Fibroblast of villous mesenchyme (primary cell): ENCODE results near the gene ADGRL2. TPM values are rescaled to one million over a fixed set of nuclear protein-coding genes. Genes with fewer than 3 reads are reported as not detected.

ENCODE experiments used
- DNase-seq: peaks from one replicate; pipeline ENCODE4 v3.0.0-alpha.2; 2010; ENCODE audit warnings: low read depth
- H3K4me3 ChIP-seq: 2 replicates; pipeline ENCODE4 v1.5.1; 2011; ENCODE audit warnings: low read depth, mild to moderate bottlenecking, low read length
- total RNA-seq: library from RNA; depleted of rRNA; stranded (reverse); fragments of >200 nt; gene quantifications from 2 replicates; pipeline ENCODE4 v1.2.3, GENCODE V29; 2012
- TF ChIP-seq, protein P1 (sequence below): IDR thresholded peaks from 2 replicates; pipeline ENCODE4 v1.5.1; 2012; ENCODE audit warnings: low read depth, mild to moderate bottlenecking, low read length; ENCODE audit not compliant: insufficient read depth

Gene ADGRL2
- total RNA-seq, 1 donor = 15.1 TPM

- DNase-seq = no peak
- no peak overlapping the region for H3K4me3 ChIP-seq
- TF ChIP-seq, protein P1, sequence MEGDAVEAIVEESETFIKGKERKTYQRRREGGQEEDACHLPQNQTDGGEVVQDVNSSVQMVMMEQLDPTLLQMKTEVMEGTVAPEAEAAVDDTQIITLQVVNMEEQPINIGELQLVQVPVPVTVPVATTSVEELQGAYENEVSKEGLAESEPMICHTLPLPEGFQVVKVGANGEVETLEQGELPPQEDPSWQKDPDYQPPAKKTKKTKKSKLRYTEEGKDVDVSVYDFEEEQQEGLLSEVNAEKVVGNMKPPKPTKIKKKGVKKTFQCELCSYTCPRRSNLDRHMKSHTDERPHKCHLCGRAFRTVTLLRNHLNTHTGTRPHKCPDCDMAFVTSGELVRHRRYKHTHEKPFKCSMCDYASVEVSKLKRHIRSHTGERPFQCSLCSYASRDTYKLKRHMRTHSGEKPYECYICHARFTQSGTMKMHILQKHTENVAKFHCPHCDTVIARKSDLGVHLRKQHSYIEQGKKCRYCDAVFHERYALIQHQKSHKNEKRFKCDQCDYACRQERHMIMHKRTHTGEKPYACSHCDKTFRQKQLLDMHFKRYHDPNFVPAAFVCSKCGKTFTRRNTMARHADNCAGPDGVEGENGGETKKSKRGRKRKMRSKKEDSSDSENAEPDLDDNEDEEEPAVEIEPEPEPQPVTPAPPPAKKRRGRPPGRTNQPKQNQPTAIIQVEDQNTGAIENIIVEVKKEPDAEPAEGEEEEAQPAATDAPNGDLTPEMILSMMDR = no peak
Observed at GRCh38 chr1:81989524-81989923, 188.8 kb downstream of the ADGRL2 start.

DNA sequence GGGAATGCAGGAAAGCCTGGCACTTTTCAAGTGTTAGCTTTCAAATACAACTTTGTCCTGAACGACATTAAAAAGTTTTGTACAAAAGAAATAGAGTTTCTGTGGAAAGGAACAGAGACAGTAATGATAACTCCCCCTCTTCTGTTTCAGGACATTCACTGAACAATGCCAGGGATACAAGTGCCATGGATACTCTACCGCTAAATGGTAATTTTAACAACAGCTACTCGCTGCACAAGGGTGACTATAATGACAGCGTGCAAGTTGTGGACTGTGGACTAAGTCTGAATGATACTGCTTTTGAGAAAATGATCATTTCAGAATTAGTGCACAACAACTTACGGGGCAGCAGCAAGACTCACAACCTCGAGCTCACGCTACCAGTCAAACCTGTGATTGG is 189.5 kb downstream of the ADGRL2 start:
- no peak overlapping the region for H3K4me3 ChIP-seq
- no peak for DNase-seq
- TF ChIP-seq, protein P1 = no peak

DNA sequence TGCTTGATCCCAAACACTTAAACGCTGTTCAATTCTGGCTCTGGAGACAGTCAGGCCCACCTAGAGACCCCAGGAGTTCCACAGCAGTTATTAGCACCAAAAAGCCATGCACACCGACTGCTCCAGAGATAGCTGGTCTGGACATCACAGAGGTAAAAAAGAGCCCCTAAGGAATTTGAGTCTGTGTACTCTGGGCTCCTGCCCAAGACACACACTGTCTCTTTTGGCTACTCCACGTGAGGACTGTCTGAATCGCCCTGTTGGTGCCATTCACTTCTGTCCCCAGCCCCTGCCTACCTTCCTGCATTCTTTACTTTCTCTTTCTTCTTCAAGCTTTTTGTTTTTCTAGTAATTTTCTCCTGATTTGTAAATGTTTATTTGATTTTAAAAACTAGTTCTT is 197.4 kb downstream of the ADGRL2 start:
- no peak overlapping the region for H3K4me3 ChIP-seq
- DNase-seq = no peak
- TF ChIP-seq, protein P1 = no peak

DNA sequence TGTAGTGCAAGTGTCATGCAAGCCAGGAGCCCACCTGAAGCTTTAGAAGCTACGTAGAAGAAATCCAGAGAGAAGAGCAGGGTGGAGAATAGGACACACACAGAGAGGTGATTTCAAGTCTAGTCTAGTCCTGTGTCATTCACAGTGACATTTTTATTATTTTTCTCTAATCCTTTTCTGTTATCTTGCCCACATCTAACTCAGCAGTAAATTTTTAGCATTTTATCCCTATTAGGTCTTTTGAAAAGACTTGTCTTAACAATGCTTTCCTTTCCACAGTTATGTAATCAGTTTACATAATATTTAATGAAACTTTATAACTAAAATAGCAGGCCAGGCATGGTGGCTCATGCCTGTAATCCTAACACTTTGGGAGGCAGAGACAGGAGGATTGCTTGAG is 198.6 kb downstream of the ADGRL2 start:
- no peak overlapping the region for H3K4me3 ChIP-seq
- TF ChIP-seq, protein P1 = no peak
- DNase-seq = no peak

DNA sequence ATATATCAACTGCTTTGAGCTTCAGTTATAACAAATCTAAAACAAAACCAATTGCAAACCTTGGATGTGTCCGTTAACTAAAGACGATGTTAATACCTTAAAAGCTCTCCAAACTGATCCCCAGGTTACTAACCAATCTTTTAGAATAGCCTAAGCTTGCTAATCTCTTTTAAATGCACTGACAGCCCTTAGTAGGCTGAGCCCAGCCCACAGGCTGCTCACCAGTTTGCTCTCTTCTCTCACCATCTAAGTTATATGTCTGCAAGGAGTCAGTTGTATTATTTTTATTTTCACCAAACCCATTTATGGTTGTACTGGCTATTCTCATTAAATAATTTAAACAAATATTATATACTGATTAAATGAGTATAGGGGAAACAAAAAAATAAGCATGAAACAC is 199.5 kb downstream of the ADGRL2 start:
- TF ChIP-seq, protein P1 = no peak
- no peak for DNase-seq
- no peak overlapping the region for H3K4me3 ChIP-seq

DNA sequence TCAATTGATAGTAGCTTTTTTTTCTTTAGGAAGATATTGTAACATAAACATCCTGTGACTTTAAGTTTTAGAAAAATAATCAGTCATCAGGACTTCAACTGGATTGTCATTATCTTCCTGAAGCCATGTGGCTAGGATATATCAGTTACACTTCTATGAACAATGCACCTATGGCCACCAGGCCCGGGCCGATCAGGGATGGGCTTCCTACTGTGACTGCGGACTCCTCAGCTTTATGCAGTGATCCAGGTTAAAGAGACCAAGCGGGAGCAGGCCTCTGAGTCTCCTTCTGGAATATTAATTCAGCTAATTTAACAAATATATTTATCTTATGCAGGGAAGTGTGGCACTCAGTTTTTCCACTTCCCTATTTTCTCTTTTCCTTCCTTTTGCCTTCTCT is 200.6 kb downstream of the ADGRL2 start:
- TF ChIP-seq, protein P1 = no peak
- no peak for DNase-seq
- H3K4me3 ChIP-seq = no peak overlapping the region

DNA sequence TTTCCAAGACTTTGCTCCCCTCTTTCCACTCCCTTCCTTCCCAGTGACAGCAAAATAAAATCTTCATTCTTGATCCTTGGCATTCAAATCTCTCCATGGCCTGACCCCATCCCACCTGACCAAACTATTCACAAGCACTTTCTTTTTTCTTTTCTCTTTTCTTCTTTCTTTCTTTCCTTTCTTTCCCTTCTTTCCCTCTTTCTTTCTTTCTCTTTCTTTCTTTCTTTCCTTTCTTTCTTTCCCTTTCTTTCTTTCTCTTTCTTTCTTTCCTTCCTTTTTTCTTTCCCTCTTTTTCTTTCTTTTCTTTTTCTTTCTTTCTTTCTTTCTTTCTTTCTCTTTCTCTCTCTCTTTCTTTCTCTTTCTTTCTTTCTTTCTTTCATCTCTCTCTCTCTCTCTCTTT is 207.1 kb downstream of the ADGRL2 start:
- H3K4me3 ChIP-seq = no peak overlapping the region
- DNase-seq = no peak
- TF ChIP-seq, protein P1 = no peak
